HCT116 (cell line): ENCODE results near the gene ZBTB49. TPM values are rescaled to one million over a fixed set of nuclear protein-coding genes. Genes with fewer than 3 reads are reported as not detected.

Experiments
- ATAC-seq: fragments of 200-7000 bp; cut with Tn5 transposase; 2 replicates; pipeline ENCODE4 v1.9.1; 2020; ENCODE audit warnings: mild to moderate bottlenecking, moderate library complexity
- BruUV-seq: library from RNA; stranded (reverse); fragments of 400-500 nt; replicated peaks from 2 replicates; lab custom pipeline; 2021; lab: Mats Ljungman, UMichigan
- CTCF ChIA-PET: fragments of 300-600 bp; sonication (Branson Sonifier 250); formaldehyde crosslinking; loops from one replicate; lab custom pipeline; 2021; ENCODE audit warnings: antibody characterized with exemption; lab: Charles Lee
- POLR2A ChIA-PET: fragments of 300-600, 350-600 bp; sonication (Branson Sonifier 250); formaldehyde crosslinking; loops from one replicate; lab custom pipeline; 2021; ENCODE audit warnings: antibody characterized with exemption; lab: Charles Lee
- RAD21 ChIA-PET, 2 experiments: fragments of 300-600 bp; sonication (Branson Sonifier 250); formaldehyde crosslinking; loops; one replicate each; lab custom pipeline; 2023; ENCODE audit warnings: low total read pairs in 2 of 2; ENCODE audit not compliant: uncharacterized antibody in 2 of 2, unreplicated experiment in 2 of 2, low non-redundant PET in 1 of 2; lab: Charles Lee
- DNase-seq: peaks from one replicate; pipeline ENCODE4 v3.0.0-alpha.2; 2010; ENCODE audit warnings: low read depth, low spot score
- H2AFZ ChIP-seq: fragments of 200-600 bp; shearing (Covaris generic), sonication (generic); 2 replicates; pipeline ENCODE4 v1.6.1; 2017; ENCODE audit warnings: low read depth, mixed run types, mixed read lengths, antibody characterized with exemption, low read length; ENCODE audit not compliant: poor library complexity, severe bottlenecking
- H3K27ac ChIP-seq: 2 replicates; pipeline ENCODE4 v1.5.1; 2012; ENCODE audit warnings: low read depth, low read length
- H3K27me3 ChIP-seq: fragments of 200-600 bp; sonication (generic); 2 replicates; pipeline ENCODE4 v1.6.1; 2016; ENCODE audit warnings: mixed run types, low read length, mixed read lengths; ENCODE audit not compliant: insufficient read depth
- H3K36me3 ChIP-seq, 2 experiments: fragments of 200-500 bp in 1 of 2; fragments of 200-600 bp in 1 of 2; sonication (Bioruptor generic) in 1 of 2; sonication (generic) in 1 of 2; 2 replicates each; pipeline versions ENCODE4 v1.5.1 to v1.6.1; 2014 to 2016; ENCODE audit warnings: low read length in 2 of 2, inconsistent platforms in 1 of 2, mixed read lengths in 1 of 2, mixed run types in 1 of 2; ENCODE audit not compliant: insufficient read depth in 2 of 2, control insufficient read depth in 1 of 2
- H3K4me1 ChIP-seq, 2 experiments: fragments of 200-600 bp in 1 of 2; sonication (generic) in 1 of 2; 2 replicates each; pipeline versions ENCODE4 v1.5.1 to v1.6.1; 2012 to 2017; ENCODE audit warnings: low read length in 2 of 2, inconsistent platforms in 1 of 2, mild to moderate bottlenecking in 1 of 2, mixed read lengths in 1 of 2, mixed run types in 1 of 2, moderate library complexity in 1 of 2; ENCODE audit not compliant: insufficient read depth in 2 of 2, control insufficient read depth in 1 of 2
- H3K4me2 ChIP-seq: fragments of 200-600 bp; sonication (generic); 2 replicates; pipeline ENCODE4 v1.6.1; 2017; ENCODE audit warnings: mixed run types, low read length, mixed read lengths
- H3K4me3 ChIP-seq, 2 experiments: fragments of 200-600 bp in 1 of 2; sonication (generic) in 1 of 2; replicated peaks in 1 of 2; 2 replicates each; pipeline ENCODE4 v1.5.1; 2011 to 2016; ENCODE audit warnings: low read length in 2 of 2, control low read depth in 1 of 2, low read depth in 1 of 2, mild to moderate bottlenecking in 1 of 2, mixed read lengths in 1 of 2, mixed run types in 1 of 2
- H3K79me2 ChIP-seq: fragments of 200-600 bp; sonication (generic); 2 replicates; pipeline ENCODE4 v1.6.1; 2017; ENCODE audit warnings: mild to moderate bottlenecking, mixed run types, low read length, moderate library complexity, mixed read lengths; ENCODE audit not compliant: insufficient read depth
- H3K9ac ChIP-seq: fragments of 200-600 bp; sonication (generic); 2 replicates; pipeline ENCODE4 v1.6.1; 2016; ENCODE audit warnings: low read length, mixed read lengths
- H3K9me2 ChIP-seq: fragments of 200-600 bp; sonication (generic), shearing (Covaris generic); 2 replicates; pipeline ENCODE4 v1.6.1; 2017; ENCODE audit warnings: mixed run types, mild to moderate bottlenecking, moderate library complexity; ENCODE audit not compliant: insufficient read depth
- H3K9me3 ChIP-seq, 2 experiments: fragments of 200-500 bp in 1 of 2; fragments of 200-600 bp in 1 of 2; sonication (Bioruptor generic) in 1 of 2; sonication (generic) in 1 of 2; 2 replicates each; pipeline ENCODE4 v1.6.1; 2014 to 2017; ENCODE audit warnings: low read length in 2 of 2, mixed read lengths in 2 of 2, inconsistent platforms in 1 of 2, low read depth in 1 of 2, mild to moderate bottlenecking in 1 of 2, mixed run types in 1 of 2, moderate library complexity in 1 of 2; ENCODE audit not compliant: control insufficient read depth in 1 of 2, insufficient read depth in 1 of 2
- H4K20me1 ChIP-seq: fragments of 200-600 bp; sonication (generic), shearing (Covaris generic); 2 replicates; pipeline ENCODE4 v1.6.1; 2017; ENCODE audit warnings: mixed run types, mild to moderate bottlenecking, moderate library complexity; ENCODE audit not compliant: insufficient read depth
- CEBPB ChIP-seq: IDR thresholded peaks from 2 replicates; pipeline ENCODE4 v1.6.1; 2012; ENCODE audit warnings: low read depth
- EGR1 ChIP-seq: IDR thresholded peaks from 2 replicates; pipeline ENCODE4 v1.6.1; 2012; ENCODE audit warnings: low read depth
- ELF1 ChIP-seq: IDR thresholded peaks from 2 replicates; pipeline ENCODE4 v1.6.1; 2012; ENCODE audit warnings: low read depth, borderline replicate concordance
- EZH2 ChIP-seq: fragments of 200-600 bp; sonication (generic); IDR thresholded peaks from 2 replicates; pipeline ENCODE4 v1.6.1; 2017; ENCODE audit warnings: antibody characterized with exemption, mixed run types
- POLR2AphosphoS5 ChIP-seq: IDR thresholded peaks from 2 replicates; pipeline ENCODE4 v1.6.1; 2011; ENCODE audit warnings: mild to moderate bottlenecking, low read depth, low read length, moderate library complexity
- SRF ChIP-seq: IDR thresholded peaks from 2 replicates; pipeline ENCODE4 v1.6.1; 2012; ENCODE audit warnings: low read depth
- TCF7L2 ChIP-seq: IDR thresholded peaks from 2 replicates; pipeline ENCODE4 v1.7.0; 2011; ENCODE audit warnings: borderline replicate concordance, inconsistent platforms; ENCODE audit not compliant: insufficient read depth, insufficient read length; ENCODE audit errors: extremely low read depth
- ZFX ChIP-seq: fragments of 450-650 bp; IDR thresholded peaks from 2 replicates; pipeline ENCODE4 v1.6.1; 2017
- ZNF274 ChIP-seq: fragments of 200-500 bp; sonication (Bioruptor generic); IDR thresholded peaks from 2 replicates; pipeline ENCODE4 v1.6.1; 2014; ENCODE audit warnings: mild to moderate bottlenecking, low read depth, low read length, inconsistent platforms
- intact Hi-C: fragments of 100-400 bp; cut with micrococcal nuclease; formaldehyde crosslinking; loops from 2 replicates; pipeline ENCODE4 v1.10.0; 2022
- total RNA-seq: library from RNA; stranded (reverse); gene quantifications from one replicate; pipeline ENCODE4 v1.2.1, GENCODE V29; 2021; ENCODE audit not compliant: unreplicated experiment
- TF ChIP-seq, protein P1 (sequence below): IDR thresholded peaks from 2 replicates; pipeline ENCODE4 v1.6.1; 2012; ENCODE audit warnings: low read depth
- TF ChIP-seq, protein P2 (sequence below), 3 experiments: fragments of 200-600 bp in 1 of 3; sonication (generic) in 1 of 3; IDR thresholded peaks in 2 of 3; conservative IDR thresholded peaks in 1 of 3; 2 replicates each; pipeline ENCODE4 v1.5.1; 2012 to 2017; ENCODE audit warnings: low read depth in 2 of 3, low read length in 2 of 3, antibody characterized with exemption in 1 of 3, borderline replicate concordance in 1 of 3, control low read depth in 1 of 3, mild to moderate bottlenecking in 1 of 3, mixed read lengths in 1 of 3, mixed run types in 1 of 3, moderate library complexity in 1 of 3; ENCODE audit not compliant: insufficient read depth in 1 of 3

Gene ZBTB49
- total RNA-seq, 1 experiment from 2014 or later: 3.9 TPM

DNA sequence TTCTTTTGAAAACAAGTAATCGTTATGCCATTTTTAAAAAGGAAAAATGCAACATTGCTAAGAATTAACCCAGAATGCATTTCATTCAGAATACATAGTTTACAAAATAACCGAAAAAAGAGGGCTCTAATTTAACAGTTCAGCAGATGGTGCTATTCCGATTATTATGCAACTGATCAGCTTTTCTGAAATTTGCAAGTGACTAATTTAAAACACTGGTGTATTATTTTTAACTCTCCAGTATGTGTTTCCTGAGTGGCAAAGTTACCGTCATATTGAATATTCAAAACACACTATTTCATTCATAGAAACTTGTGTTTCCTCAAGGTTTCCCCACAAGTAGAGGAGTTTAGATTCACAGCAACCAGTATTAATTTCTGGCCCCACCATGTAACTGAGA lies 21.1 kb downstream of the ZBTB49 start:
- H3K4me1 ChIP-seq: no peaks in the 10 kb centered on the region
- CTCF ChIA-PET: no interaction called here
- intact Hi-C loops: no loop called here
- no peaks in the 10 kb centered on the region for H4K20me1 ChIP-seq
- no TSS peak for BruUV-seq
- ATAC-seq: no peak
- POLR2A ChIA-PET: no interaction called here
- H3K4me2 ChIP-seq: no peak overlapping the region
- H3K36me3 ChIP-seq: peaks cover 0 to under 1% of the 10 kb centered on the region in 2 experiments; a peak in 2 of 4 replicates
- no peaks in the 10 kb centered on the region for H3K79me2 ChIP-seq
- H3K9me3 ChIP-seq: no peaks in the 10 kb centered on the region
- no peak overlapping the region for H3K27ac ChIP-seq
- H3K9ac ChIP-seq: no peak overlapping the region
- H2AFZ ChIP-seq: no peak overlapping the region
- no peaks in the 10 kb centered on the region for H3K9me2 ChIP-seq
- no peak overlapping the region for H3K4me3 ChIP-seq
- H3K27me3 ChIP-seq: no peaks in the 10 kb centered on the region
- no peak for DNase-seq
- RAD21 ChIA-PET: no interaction called here
- TF ChIP-seq EZH2 (no peak), POLR2AphosphoS5 (no peak), CEBPB (no peak), TCF7L2 (no peak), ZFX (no peak), EGR1 (no peak), SRF (no peak), ELF1 (no peak), ZNF274 (no peak)
- TF ChIP-seq, protein P1, sequence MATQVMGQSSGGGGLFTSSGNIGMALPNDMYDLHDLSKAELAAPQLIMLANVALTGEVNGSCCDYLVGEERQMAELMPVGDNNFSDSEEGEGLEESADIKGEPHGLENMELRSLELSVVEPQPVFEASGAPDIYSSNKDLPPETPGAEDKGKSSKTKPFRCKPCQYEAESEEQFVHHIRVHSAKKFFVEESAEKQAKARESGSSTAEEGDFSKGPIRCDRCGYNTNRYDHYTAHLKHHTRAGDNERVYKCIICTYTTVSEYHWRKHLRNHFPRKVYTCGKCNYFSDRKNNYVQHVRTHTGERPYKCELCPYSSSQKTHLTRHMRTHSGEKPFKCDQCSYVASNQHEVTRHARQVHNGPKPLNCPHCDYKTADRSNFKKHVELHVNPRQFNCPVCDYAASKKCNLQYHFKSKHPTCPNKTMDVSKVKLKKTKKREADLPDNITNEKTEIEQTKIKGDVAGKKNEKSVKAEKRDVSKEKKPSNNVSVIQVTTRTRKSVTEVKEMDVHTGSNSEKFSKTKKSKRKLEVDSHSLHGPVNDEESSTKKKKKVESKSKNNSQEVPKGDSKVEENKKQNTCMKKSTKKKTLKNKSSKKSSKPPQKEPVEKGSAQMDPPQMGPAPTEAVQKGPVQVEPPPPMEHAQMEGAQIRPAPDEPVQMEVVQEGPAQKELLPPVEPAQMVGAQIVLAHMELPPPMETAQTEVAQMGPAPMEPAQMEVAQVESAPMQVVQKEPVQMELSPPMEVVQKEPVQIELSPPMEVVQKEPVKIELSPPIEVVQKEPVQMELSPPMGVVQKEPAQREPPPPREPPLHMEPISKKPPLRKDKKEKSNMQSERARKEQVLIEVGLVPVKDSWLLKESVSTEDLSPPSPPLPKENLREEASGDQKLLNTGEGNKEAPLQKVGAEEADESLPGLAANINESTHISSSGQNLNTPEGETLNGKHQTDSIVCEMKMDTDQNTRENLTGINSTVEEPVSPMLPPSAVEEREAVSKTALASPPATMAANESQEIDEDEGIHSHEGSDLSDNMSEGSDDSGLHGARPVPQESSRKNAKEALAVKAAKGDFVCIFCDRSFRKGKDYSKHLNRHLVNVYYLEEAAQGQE: no peak
- TF ChIP-seq, protein P2, sequence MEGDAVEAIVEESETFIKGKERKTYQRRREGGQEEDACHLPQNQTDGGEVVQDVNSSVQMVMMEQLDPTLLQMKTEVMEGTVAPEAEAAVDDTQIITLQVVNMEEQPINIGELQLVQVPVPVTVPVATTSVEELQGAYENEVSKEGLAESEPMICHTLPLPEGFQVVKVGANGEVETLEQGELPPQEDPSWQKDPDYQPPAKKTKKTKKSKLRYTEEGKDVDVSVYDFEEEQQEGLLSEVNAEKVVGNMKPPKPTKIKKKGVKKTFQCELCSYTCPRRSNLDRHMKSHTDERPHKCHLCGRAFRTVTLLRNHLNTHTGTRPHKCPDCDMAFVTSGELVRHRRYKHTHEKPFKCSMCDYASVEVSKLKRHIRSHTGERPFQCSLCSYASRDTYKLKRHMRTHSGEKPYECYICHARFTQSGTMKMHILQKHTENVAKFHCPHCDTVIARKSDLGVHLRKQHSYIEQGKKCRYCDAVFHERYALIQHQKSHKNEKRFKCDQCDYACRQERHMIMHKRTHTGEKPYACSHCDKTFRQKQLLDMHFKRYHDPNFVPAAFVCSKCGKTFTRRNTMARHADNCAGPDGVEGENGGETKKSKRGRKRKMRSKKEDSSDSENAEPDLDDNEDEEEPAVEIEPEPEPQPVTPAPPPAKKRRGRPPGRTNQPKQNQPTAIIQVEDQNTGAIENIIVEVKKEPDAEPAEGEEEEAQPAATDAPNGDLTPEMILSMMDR (IDR thresholded peaks at IDR 0.05 in 2 of 3, conservative IDR thresholded peaks at IDR 0.05 in 1 of 3; ENCODE audit: borderline replicate concordance in 1 of 3, insufficient read depth in 1 of 3, low read depth in 2 of 3, low read length in 2 of 3): no peak
